NCI-H774 (cell line): ENCODE results near the gene FUT7.

ENCODE experiments used
- DNase-seq: peaks from one replicate; lab custom pipeline; 2025; lab: John Stamatoyannopoulos, UW

Gene FUT7

DNA sequence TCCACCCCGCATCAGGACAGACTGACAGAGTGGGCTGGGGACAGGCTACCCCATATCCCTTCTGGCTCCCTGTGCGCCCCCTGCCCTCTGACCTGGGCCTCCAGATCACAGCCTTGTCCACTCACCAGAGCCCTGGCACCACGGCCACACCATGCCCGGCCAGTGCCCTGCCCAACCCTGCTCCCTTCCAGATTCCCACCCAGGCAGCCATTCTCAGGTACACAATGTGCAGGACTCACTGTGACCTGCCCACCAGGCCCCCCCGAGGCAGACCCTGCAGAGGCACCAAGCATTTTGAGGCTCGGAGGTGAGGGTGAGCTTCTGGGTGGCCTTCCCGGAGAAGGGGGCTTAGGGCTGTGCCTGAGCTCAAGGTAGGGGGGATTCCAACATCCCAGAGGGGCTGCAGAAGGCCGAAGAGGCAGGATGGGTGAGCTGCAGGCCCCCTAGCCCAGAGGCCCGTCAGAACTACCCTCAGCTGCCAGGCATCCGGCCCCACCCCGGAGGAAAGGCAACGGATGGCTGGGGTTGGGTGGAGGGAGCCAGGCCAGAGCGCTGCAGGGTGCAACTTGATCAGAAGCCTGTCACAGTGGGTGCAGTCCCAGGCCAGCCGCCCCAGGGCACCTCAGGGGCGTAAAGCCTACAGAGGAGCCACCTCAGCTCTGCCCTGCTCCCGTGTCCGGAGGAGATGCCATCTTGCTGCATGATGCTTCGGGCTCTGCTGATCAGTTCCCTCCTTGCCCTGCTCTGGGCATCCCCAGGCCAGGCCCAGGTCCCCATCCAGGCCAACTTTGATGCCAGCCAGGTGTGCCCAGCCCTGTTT lies 49.4 kb downstream of the FUT7 start, which contains the start of gene LCNL1:
LCNL1 (plus strand) TSS at position 762 of the 820 bp plus-strand sequence. CDS start 594 bp downstream, outside the sequence.
- no peak for DNase-seq

DNA sequence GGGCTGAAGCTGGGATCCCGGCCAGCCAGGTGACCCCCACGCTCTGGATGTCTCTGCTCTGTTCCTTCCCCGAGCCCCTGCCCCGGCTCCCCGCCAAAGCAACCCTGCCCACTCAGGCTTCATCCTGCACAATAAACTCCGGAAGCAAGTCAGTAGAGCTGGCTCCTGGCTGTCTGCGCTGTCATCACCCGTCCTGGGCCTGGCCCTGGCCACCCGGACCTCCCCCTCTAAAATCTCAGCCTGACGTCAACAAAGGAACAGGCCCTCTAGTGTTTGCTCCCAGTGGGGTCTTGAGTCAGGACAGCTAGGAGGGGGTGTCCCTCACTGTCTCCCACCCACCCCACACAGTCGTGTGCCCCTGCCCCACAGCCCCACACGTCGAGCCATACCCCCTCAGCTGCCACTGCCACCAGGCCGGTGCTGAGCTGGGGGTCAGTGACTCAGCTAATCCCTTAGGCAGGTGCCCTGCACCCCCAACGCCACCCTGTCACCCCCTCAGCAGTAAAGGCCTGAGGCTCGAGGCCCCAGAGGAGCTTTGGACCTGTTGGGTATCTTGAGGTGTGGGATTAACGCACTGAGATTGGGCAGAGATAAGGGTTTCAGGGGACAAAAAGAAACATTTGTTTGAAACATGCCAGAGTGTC lies 50.2 kb downstream of the FUT7 start:
- DNase-seq = no peak

GRCh38 chr9:136980669-136981478 lies 51.0 kb downstream of the FUT7 start:
- no peak for DNase-seq
